ENCODE data around the gene VPS8. TPM values are rescaled to one million over a fixed set of nuclear protein-coding genes. Genes with fewer than 3 reads are reported as not detected.
A peak's percentile ranks its signal among the peaks of the same experiment; 100 is the strongest.

The VPS8 gene
- total RNA-seq, 2 donors from 2014 or later, result 49.7 to 70.0 TPM

DNA sequence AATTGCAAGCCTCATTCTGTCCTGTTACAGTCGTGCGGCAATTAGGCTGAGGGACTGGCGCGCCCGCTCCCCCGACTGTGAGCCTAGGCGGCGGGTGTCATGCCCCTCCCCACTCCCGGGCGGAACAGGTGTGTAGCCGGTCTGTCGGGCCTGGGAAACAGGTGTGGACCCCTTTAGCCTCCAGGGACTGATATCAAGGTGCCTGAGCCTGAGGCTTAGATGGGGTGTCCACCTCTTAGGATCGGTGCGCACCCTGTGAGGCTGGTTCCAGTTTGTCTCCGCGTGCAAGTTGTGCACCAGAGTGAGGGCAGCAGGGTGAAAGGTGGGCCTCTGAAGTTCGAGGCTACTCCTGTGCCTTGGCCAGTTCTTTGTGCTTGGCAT, 686 bp downstream of the VPS8 start:
- TF ChIP-seq, protein P1, sequence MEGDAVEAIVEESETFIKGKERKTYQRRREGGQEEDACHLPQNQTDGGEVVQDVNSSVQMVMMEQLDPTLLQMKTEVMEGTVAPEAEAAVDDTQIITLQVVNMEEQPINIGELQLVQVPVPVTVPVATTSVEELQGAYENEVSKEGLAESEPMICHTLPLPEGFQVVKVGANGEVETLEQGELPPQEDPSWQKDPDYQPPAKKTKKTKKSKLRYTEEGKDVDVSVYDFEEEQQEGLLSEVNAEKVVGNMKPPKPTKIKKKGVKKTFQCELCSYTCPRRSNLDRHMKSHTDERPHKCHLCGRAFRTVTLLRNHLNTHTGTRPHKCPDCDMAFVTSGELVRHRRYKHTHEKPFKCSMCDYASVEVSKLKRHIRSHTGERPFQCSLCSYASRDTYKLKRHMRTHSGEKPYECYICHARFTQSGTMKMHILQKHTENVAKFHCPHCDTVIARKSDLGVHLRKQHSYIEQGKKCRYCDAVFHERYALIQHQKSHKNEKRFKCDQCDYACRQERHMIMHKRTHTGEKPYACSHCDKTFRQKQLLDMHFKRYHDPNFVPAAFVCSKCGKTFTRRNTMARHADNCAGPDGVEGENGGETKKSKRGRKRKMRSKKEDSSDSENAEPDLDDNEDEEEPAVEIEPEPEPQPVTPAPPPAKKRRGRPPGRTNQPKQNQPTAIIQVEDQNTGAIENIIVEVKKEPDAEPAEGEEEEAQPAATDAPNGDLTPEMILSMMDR (conservative IDR thresholded peaks at IDR 0.05), result no peak
- H3K9me3 Mint-ChIP-seq, result no peaks in the 10 kb centered on the region
- WGBS, 2 experiments (ENCODE audit: insufficient coverage in 1 of 2, insufficient read length in 1 of 2), result 4 to 7% methylated on average over 5 to 17 of the region's 17 CpGs
- peak overlapping the region; percentile 91 for H3K27ac Mint-ChIP-seq
- DNase-seq, result peak; percentile 65
- H3K36me3 ChIP-seq (ENCODE audit: control insufficient read depth, insufficient read depth, low read length), result peaks cover 7% of the 10 kb centered on the region
- no peaks in the 10 kb centered on the region for H3K36me3 Mint-ChIP-seq (ENCODE audit: low read depth)
- H3K4me1 Mint-ChIP-seq, result peaks cover 19% of the 10 kb centered on the region
- peak overlapping the region; percentile 88 for H3K4me3 Mint-ChIP-seq
- no peaks in the 10 kb centered on the region for H3K27me3 ChIP-seq (ENCODE audit: control insufficient read depth, insufficient read depth, low read length, poor library complexity, severe bottlenecking)
- peaks cover 4% of the 10 kb centered on the region for H3K4me1 ChIP-seq (ENCODE audit: control insufficient read depth, insufficient read depth, low read length)
- H3K27ac ChIP-seq (ENCODE audit: low read depth, low read length), result no peak overlapping the region
- no peaks in the 10 kb centered on the region for H3K27me3 Mint-ChIP-seq (ENCODE audit: insufficient read depth)
- peak overlapping the region; percentile 57 for H3K9ac ChIP-seq (ENCODE audit: extremely low read depth, low read length, poor library complexity, severe bottlenecking)
- H3K4me3 ChIP-seq (ENCODE audit: low read length), result peak overlapping the region; percentile 96
- H3K9me3 ChIP-seq (ENCODE audit: control insufficient read depth, low read length), result no peaks in the 10 kb centered on the region

DNA sequence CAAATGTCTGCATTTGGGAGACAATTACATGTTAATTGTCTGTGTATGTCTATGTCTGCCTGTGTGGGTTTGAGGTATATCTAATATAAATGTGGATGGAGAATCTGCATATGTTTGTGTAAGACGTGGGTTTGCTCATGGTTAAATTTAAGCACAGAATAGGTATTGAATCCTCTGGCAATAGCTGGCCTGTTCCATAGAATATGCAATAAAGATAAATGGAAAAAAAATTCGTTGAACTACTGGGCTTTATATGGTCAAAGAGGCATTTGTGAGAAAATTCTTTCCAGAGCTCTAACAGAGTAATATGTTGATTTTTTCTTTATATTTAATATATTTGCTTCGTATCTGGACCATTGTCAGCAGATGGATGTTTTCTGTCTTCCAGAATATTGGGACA, 1.4 kb downstream of the VPS8 start:
- no peak overlapping the region for H3K27ac ChIP-seq (ENCODE audit: low read depth, low read length)
- Mint-ChIP-seq H3K9me3 (no peaks in the 10 kb centered on the region), H3K4me3 (peak overlapping the region; percentile 88), H3K27me3 (ENCODE audit: insufficient read depth) (no peaks in the 10 kb centered on the region), H3K27ac (no peak overlapping the region), H3K4me1 (peaks cover 14% of the 10 kb centered on the region), H3K36me3 (ENCODE audit: low read depth) (peaks cover 3% of the 10 kb centered on the region)
- no peaks in the 10 kb centered on the region for H3K9me3 ChIP-seq (ENCODE audit: control insufficient read depth, low read length)
- DNase-seq, result no peak
- H3K9ac ChIP-seq (ENCODE audit: extremely low read depth, low read length, poor library complexity, severe bottlenecking), result no peak overlapping the region
- 83 to 89% methylated on average over 2 to 3 of the region's 3 CpGs for WGBS, 2 experiments (ENCODE audit: insufficient coverage in 1 of 2, insufficient read length in 1 of 2)
- TF ChIP-seq, protein P1 (conservative IDR thresholded peaks at IDR 0.05), result no peak
- H3K4me1 ChIP-seq (ENCODE audit: control insufficient read depth, insufficient read depth, low read length), result peaks cover 2% of the 10 kb centered on the region
- H3K27me3 ChIP-seq (ENCODE audit: control insufficient read depth, insufficient read depth, low read length, poor library complexity, severe bottlenecking), result no peaks in the 10 kb centered on the region
- H3K36me3 ChIP-seq (ENCODE audit: control insufficient read depth, insufficient read depth, low read length), result peaks cover 7% of the 10 kb centered on the region
- H3K4me3 ChIP-seq (ENCODE audit: low read length), result peak overlapping the region; percentile 96

DNA sequence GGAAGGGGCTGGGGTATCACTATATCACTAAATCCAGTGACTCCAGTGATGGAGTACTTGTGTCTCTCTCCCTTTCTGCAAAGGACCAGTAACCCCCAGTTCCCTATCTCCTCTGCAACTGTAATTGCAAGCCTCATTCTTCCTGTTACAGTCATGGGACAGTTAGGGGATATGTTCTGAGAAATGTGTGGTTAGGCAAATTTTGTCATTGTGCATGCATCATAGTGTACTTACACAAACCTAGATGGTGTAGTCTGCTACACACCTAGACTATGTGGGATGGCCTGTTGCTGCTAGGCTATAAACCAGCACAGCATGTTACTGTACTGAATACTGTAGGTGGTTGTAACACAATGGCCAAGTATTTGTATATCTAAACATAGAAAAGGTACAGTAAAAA, 2.2 kb downstream of the VPS8 start:
- H3K27me3 ChIP-seq (ENCODE audit: control insufficient read depth, insufficient read depth, low read length, poor library complexity, severe bottlenecking), result no peaks in the 10 kb centered on the region
- Mint-ChIP-seq H3K27ac (no peak overlapping the region), H3K27me3 (ENCODE audit: insufficient read depth) (no peaks in the 10 kb centered on the region), H3K4me1 (peaks cover 11% of the 10 kb centered on the region), H3K36me3 (ENCODE audit: low read depth) (peaks cover 3% of the 10 kb centered on the region), H3K9me3 (no peaks in the 10 kb centered on the region), H3K4me3 (no peak overlapping the region)
- no peak overlapping the region for H3K27ac ChIP-seq (ENCODE audit: low read depth, low read length)
- peaks cover 7% of the 10 kb centered on the region for H3K36me3 ChIP-seq (ENCODE audit: control insufficient read depth, insufficient read depth, low read length)
- TF ChIP-seq, protein P1 (conservative IDR thresholded peaks at IDR 0.05), result no peak
- DNase-seq, result no peak
- H3K9ac ChIP-seq (ENCODE audit: extremely low read depth, low read length, poor library complexity, severe bottlenecking), result no peak overlapping the region
- H3K4me3 ChIP-seq (ENCODE audit: low read length), result no peak overlapping the region
- H3K4me1 ChIP-seq (ENCODE audit: control insufficient read depth, insufficient read depth, low read length), result no peaks in the 10 kb centered on the region
- H3K9me3 ChIP-seq (ENCODE audit: control insufficient read depth, low read length), result no peaks in the 10 kb centered on the region
